Activated CD4-positive, alpha-beta memory T cell treated with anti-CD3 and anti-CD28 coated beads, Interleukin-2, amount 10 ng/mL, durations not matched to agents 7 days and 5 days (primary cell): ENCODE data around the gene MVP. TPM values are rescaled to one million over a fixed set of nuclear protein-coding genes. Genes with fewer than 3 reads are reported as not detected.
"Not testable (repeated sequence)": the region's sequence is repeated elsewhere in the genome, so short reads cannot be mapped to it uniquely, and the experiment has no call there.

Experiments
- CTCF ChIA-PET: fragments of 350-600 bp; sonication (Branson Sonifier 250); formaldehyde crosslinking; loops from one replicate; lab custom pipeline; 2021; ENCODE audit warnings: antibody characterized with exemption, inconsistent platforms; lab: Charles Lee
- POLR2A ChIA-PET: fragments of 350-600 bp; sonication (Branson Sonifier 250); formaldehyde crosslinking; loops from one replicate; lab custom pipeline; 2021; ENCODE audit warnings: antibody characterized with exemption; lab: Charles Lee
- DNase-seq: peaks from one replicate; pipeline ENCODE4 v3.0.0-alpha.2; 2020
- H3K27ac Mint-ChIP-seq: one replicate; pipeline ENCODE4 v1.8.0; 2021; ENCODE audit warnings: mild to moderate bottlenecking, mixed read lengths
- H3K27me3 Mint-ChIP-seq: one replicate; pipeline ENCODE4 v1.8.0; 2021; ENCODE audit warnings: mixed read lengths
- H3K36me3 Mint-ChIP-seq: one replicate; pipeline ENCODE4 v1.8.0; 2021; ENCODE audit warnings: low read depth, mixed read lengths
- H3K4me1 Mint-ChIP-seq: one replicate; pipeline ENCODE4 v1.8.0; 2021; ENCODE audit warnings: mixed read lengths
- H3K4me3 Mint-ChIP-seq: one replicate; pipeline ENCODE4 v1.8.0; 2021; ENCODE audit warnings: mild to moderate bottlenecking, mixed read lengths
- H3K9me3 Mint-ChIP-seq: one replicate; pipeline ENCODE4 v1.8.0; 2021; ENCODE audit warnings: mixed read lengths
- total RNA-seq, 2 experiments: library from RNA; stranded (reverse); gene quantifications; one replicate each; pipeline ENCODE4 v1.2.3, GENCODE V29; 2021

The MVP gene
- total RNA-seq, 2 experiments from 2014 or later, result 167 TPM

DNA sequence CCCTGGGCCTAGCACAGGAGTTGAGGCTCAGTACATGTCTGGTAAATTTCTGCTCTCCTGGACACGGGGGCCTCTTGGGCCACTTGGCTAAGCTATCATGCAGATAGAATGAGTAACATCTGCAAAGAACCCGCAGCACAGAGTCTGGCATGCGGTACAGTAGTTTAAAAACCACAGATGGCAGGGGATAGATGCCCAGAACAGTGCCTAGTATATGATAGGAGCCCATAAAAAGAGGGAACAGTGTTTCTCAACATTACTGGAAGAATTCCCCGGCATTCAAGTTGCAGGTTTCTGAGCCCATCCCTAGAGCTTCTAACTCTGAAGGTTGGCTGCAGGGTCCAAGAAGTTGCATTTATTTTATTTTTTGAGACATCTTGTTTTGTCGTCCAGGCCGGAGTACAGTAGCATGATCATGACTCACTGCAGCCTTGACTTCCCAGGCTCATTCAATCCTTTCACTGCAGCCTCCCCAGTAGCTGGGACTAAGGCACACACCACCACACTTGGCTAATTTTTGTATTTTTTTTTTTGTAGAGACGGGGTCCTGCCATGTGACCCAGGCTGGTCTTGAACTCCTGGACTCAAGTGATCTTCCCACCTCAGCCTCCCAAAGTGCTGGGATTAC is 37.0 kb downstream of the MVP start:
- H3K27me3 Mint-ChIP-seq, result no peaks in the 10 kb centered on the region
- H3K36me3 Mint-ChIP-seq, result peaks cover 24% of the 10 kb centered on the region
- no peak overlapping the region for H3K4me3 Mint-ChIP-seq
- H3K4me1 Mint-ChIP-seq, result peaks cover 17% of the 10 kb centered on the region
- no peak overlapping the region for H3K27ac Mint-ChIP-seq
- DNase-seq, result no peak
- POLR2A ChIA-PET, result interaction anchor here (1.2 to 1.8 kb wide), 2 partner anchors 9 to 155 kb away, joined by 4 to 5 read pairs; no protein-coding TSS in a partner anchor
- no peaks in the 10 kb centered on the region for H3K9me3 Mint-ChIP-seq
- CTCF ChIA-PET, result interaction anchor here (2.4 kb wide), 1 partner anchor 9 kb away, joined by 18 read pairs; no protein-coding TSS in a partner anchor

DNA sequence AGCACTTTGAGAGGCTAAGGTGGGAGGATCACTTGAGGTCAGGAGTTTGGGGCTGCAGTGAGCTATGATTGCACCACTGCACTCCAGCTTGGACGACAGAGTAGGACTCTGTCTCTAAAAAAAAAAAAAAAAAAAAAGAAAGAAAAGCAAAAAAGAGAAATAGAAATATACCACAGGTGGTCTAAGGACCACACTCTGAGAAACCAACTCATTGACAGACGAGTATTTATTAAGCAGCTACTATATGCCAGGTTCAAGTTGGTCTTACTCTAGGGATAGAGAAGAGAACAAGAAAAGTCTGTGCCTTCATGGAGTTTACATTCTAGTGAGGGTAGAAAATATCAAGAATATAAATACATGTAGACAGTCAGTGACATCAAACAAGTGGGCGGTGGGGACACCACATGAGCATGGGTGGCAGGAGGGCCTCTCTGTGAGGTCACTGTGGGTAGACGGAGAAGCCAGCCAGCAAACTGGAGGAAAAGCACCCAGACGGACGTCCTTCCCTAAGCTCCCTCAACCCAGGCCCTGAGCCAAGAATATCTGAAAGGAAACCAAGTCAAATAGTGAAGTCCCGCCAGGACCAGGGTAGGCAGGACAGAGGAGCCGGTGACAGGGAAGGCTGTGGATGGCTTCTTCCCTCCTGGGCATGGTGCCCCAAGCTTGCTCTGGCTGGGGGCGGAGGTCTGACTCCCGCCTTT is 38.0 kb downstream of the MVP start:
- H3K27ac Mint-ChIP-seq, result no peak overlapping the region

DNA sequence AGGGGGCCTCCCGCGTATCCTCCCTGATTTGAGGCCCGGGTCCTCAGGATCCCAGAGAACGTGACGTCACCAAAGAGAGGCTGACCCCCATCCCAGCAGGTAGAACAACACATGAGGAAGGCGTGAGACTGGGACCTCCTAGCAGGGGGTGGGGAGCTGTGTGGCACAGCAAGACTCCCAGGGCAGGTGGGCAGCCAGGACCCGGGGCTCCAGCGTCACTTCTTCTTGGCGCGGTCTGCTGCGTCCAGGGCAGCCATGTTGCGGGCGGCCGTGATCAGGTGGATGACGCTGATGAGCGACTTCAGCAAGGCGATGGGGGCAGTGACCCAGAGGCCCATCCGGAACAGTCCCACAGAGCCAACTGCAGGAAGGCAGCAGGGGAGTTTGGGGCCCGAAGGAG is 38.7 kb downstream of the MVP start:
- H3K27ac Mint-ChIP-seq, result no peak overlapping the region
- ChIA-PET CTCF (interaction anchor here (2.4 kb wide), 1 partner anchor 11 kb away, joined by 18 read pairs; no protein-coding TSS in a partner anchor), POLR2A (no interaction called here)
- no peaks in the 10 kb centered on the region for H3K9me3 Mint-ChIP-seq
- no peak for DNase-seq
- H3K4me1 Mint-ChIP-seq, result peaks cover 26% of the 10 kb centered on the region
- H3K27me3 Mint-ChIP-seq, result no peaks in the 10 kb centered on the region
- no peak overlapping the region for H3K4me3 Mint-ChIP-seq
- H3K36me3 Mint-ChIP-seq, result peaks cover 27% of the 10 kb centered on the region

More for the DNA sequence above, 38.0 kb downstream of the MVP start:
- Mint-ChIP-seq H3K27me3 (no peaks in the 10 kb centered on the region), H3K9me3 (no peaks in the 10 kb centered on the region), H3K4me1 (peaks cover 22% of the 10 kb centered on the region), H3K36me3 (peaks cover 27% of the 10 kb centered on the region), H3K4me3 (no peak overlapping the region)
- CTCF ChIA-PET, result interaction anchor here (2.4 kb wide), 1 partner anchor 10 kb away, joined by 18 read pairs; no protein-coding TSS in a partner anchor
- POLR2A ChIA-PET, result interaction anchor here (1.8 kb wide), 1 partner anchor 156 kb away, joined by 5 read pairs; no protein-coding TSS in a partner anchor
- no peak for DNase-seq

DNA sequence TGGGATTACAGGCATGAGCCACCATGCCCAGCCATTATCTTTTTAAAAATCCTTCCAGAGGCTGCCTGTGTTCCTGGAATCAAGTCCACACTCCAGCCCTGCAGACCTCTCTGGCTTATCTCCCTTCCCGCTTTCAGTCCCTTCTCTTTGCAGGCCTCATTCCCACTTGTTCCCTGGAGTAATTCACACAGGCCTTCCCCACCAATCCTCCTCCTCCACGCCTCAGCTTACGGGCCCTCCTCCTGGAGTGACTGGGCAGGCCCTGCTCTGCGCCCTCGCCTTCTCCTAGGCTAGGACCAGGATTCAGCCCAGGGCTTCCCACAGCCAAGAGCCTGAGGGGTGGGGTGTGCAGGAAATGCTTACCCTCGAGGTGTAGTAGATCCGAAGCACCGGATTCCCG is 40.0 kb downstream of the MVP start:
- POLR2A ChIA-PET, result no interaction called here
- Mint-ChIP-seq H3K9me3 (no peaks in the 10 kb centered on the region), H3K27ac (no peak overlapping the region), H3K36me3 (peaks cover 27% of the 10 kb centered on the region), H3K4me1 (peaks cover 27% of the 10 kb centered on the region), H3K4me3 (no peak overlapping the region), H3K27me3 (no peaks in the 10 kb centered on the region)
- CTCF ChIA-PET, result interaction anchor here (1.2 to 2.3 kb wide), 3 partner anchors 12 to 169 kb away, joined by 3 to 6 read pairs (median 4); no protein-coding TSS in a partner anchor
- no peak for DNase-seq

DNA sequence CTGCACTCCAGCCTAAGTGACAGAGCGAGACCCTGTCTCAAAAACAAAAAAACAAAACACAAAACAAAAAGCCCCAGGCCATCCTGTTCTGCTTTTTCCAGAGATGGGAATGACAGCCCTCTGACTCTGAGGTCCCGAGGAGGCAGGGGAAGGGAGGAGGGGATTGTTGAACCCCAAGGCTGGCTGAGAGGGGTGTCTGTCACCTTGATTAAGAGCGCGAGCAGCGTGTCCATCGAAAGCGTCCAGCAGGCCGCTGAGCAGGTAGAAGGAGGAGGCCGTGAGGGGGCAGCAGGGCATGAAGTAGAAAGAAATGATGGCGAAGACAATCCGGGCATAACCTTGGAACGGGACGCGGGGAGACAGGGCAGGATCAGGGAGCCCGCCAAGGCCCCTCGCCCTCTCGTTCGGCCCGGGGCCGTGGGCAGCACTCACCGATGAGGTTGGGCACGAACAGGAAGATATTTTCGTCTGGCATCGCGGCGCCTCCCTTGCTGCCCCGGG is 42.2 kb downstream of the MVP start:
- no peak for DNase-seq
- Mint-ChIP-seq H3K27ac (peak overlapping the region; percentile 80), H3K27me3 (peaks cover 2% of the 10 kb centered on the region)

DNA sequence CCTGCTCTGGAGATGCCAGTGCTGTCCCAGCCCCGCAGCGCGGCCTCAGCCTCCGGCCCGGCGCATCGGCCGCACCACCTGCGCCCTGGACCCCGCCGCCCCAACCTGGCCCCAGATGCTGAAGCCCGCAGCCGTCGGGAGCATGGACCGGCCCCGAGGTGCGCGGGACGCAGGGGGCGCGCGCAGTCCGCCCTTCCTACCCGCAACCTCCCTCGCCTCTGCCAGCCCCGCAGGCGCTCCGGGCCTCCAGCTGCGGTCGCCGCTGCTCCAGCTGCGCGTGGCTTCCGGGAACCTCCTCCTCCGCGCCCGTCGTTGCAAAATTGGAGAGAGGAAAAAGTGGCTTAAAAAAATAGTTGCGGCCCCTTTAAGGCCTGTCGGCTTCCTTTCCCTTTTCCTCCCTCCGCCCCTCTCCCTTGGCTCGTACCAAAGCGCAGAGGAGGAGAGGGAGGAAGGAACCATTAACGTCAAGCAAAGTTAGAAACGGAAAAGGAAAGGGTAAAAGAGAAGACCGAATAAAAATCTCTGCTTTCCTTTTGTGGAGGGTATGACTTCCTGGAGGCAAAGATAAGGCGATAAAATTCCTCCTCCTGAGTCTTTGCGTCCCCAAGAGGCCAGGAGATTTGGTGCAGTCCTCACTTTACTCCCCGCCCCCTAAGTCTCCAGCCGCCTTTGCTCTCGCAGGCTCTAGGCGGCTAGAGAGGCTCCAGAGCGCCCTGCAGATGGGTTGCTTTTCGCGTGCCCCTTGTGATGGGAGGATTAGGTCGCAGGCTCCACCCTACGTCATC is 42.8 kb downstream of the MVP start, which contains the start of gene CDIPT:
Gene CDIPT (minus strand): TSS at position 343 of the 785 bp plus-strand sequence. CDS start 369 bp downstream, outside the sequence.
- Mint-ChIP-seq H3K27me3 (peaks cover 2% of the 10 kb centered on the region), H3K27ac (peak within 1 kb of the TSS; percentile 98), H3K36me3 (peaks cover 27% of the 10 kb centered on the region), H3K4me1 (peaks cover 29% of the 10 kb centered on the region), H3K4me3 (peak within 1 kb of the TSS; percentile 95), H3K9me3 (no peaks in the 10 kb centered on the region)
- ChIA-PET POLR2A (interaction anchor here (1.0 to 1.8 kb wide), 8 partner anchors 11 to 202 kb away, joined by 3 to 5 read pairs (median 3); partner anchors contain the start of genes ALDOA, HIRIP3, MVP and TAOK2), CTCF (interaction anchor here (0.6 to 2.2 kb wide), 9 partner anchors 15 to 192 kb away, joined by 3 to 9 read pairs (median 4); partner anchors contain the start of genes INO80E, PAGR1, TAOK2 and TMEM219)
- peak; percentile 94 for DNase-seq

More for the DNA sequence above, 42.2 kb downstream of the MVP start:
- Mint-ChIP-seq H3K4me3 (peak overlapping the region; percentile 95), H3K36me3 (peaks cover 27% of the 10 kb centered on the region), H3K9me3 (no peaks in the 10 kb centered on the region), H3K4me1 (peaks cover 27% of the 10 kb centered on the region)
- POLR2A ChIA-PET, result interaction anchor here (1.2 to 1.8 kb wide), 2 partner anchors 133 to 203 kb away, joined by 3 to 5 read pairs; partner anchors contain the start of genes ALDOA and HIRIP3
- CTCF ChIA-PET, result interaction anchor here (0.6 to 2.3 kb wide), 4 partner anchors 14 to 170 kb away, joined by 3 to 9 read pairs (median 5); partner anchors contain the start of gene TAOK2

DNA sequence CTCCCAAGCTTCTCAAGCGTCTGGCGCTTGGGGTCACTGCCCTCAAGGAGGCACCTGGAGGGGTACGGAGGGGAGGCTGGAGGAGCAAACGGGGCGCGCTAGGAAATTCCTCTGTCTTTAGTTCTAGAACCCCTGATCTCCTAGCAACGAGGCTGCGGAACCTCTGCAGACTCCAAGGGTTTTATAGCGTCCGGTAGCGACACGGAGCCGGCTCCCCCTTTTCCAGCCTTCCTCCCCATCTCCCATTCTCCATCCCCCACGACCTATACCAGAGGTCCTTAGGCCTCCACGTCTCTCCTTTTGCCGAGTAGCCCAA is 43.4 kb downstream of the MVP start:
- Mint-ChIP-seq H3K27ac (peak overlapping the region; percentile 98), H3K27me3 (peaks cover 2% of the 10 kb centered on the region), H3K9me3 (no peaks in the 10 kb centered on the region), H3K4me1 (peaks cover 28% of the 10 kb centered on the region), H3K36me3 (peaks cover 24% of the 10 kb centered on the region), H3K4me3 (peak overlapping the region; percentile 95)
- POLR2A ChIA-PET, result interaction anchor here (1.0 to 1.5 kb wide), 6 partner anchors 11 to 130 kb away, joined by 3 to 5 read pairs (median 3); partner anchors contain the start of genes MVP, TAOK2 and TMEM219
- CTCF ChIA-PET, result interaction anchor here (0.6 to 2.2 kb wide), 8 partner anchors 15 to 191 kb away, joined by 3 to 9 read pairs (median 4); partner anchors contain the start of genes INO80E, PAGR1, TAOK2 and TMEM219
- DNase-seq, result no peak

DNA sequence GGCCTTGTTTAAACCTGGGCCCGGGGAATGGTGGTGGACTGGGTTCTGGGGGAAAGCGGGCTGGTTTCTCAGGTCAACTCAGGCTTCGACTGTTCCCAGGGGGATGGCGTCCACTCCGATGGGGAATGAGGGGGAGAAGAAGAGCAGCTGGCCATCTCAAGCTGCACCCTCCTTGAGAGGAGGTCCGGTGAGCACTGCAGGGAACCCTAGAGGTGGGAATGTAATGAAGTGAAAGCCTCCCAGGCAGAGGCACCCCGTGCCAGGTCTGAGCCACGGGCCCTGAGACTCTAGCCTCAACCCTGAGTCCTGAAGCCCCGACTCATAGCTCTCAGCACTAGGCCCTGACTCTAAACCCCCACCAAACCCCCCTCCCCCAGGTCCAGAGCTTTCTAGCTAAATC is 43.9 kb downstream of the MVP start:
- H3K27me3 Mint-ChIP-seq, result peaks cover 2% of the 10 kb centered on the region
- ChIA-PET POLR2A (interaction anchor here (0.8 to 1.5 kb wide), 3 partner anchors 9 to 56 kb away, joined by 3 read pairs; no protein-coding TSS in a partner anchor), CTCF (interaction anchor here (0.6 to 2.2 kb wide), 3 partner anchors 59 to 191 kb away, joined by 3 to 9 read pairs (median 4); partner anchors contain the start of gene TAOK2)
- DNase-seq, result no peak
- H3K4me3 Mint-ChIP-seq, result no peak overlapping the region
- H3K4me1 Mint-ChIP-seq, result peaks cover 28% of the 10 kb centered on the region
- no peaks in the 10 kb centered on the region for H3K9me3 Mint-ChIP-seq
- H3K36me3 Mint-ChIP-seq, result peaks cover 19% of the 10 kb centered on the region
- no peak overlapping the region for H3K27ac Mint-ChIP-seq

DNA sequence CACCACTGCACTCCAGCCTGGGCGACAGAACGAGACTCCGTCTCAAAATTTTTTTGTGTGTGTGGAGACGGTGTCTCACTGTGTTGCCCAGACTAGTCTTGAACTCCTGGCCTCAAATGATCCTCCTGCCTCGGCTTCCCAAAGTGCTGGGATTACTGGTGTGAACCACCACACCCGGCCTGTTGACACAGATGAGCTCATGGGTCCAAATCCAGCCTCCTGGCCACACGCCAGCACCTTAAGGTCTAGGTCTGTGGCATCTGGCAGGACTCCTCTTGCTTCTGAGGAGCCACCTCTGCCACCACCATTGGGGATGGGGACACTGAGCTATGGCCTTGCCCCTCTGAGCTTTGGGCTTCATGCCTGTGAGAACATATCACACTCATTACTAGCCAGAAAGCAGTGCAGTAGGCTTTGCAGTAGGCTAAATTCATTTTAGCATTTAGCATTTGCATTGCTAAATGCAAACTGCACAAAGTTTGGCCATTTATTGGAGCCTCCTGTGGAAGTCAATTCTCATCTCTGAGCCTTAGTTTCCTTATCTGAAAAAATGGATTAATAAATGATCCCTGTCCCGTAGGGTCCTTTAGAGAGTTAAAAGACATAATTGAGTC is 48.2 kb downstream of the MVP start:
- H3K9me3 Mint-ChIP-seq, result no peaks in the 10 kb centered on the region
- DNase-seq, result no peak
- ChIA-PET CTCF (interaction anchor here (0.8 kb wide), 1 partner anchor 20 kb away, joined by 3 read pairs; no protein-coding TSS in a partner anchor), POLR2A (no interaction called here)
- no peak overlapping the region for H3K4me3 Mint-ChIP-seq
- peaks cover 2% of the 10 kb centered on the region for H3K27me3 Mint-ChIP-seq
- peaks cover 5% of the 10 kb centered on the region for H3K4me1 Mint-ChIP-seq
- no peaks in the 10 kb centered on the region for H3K36me3 Mint-ChIP-seq
- no peak overlapping the region for H3K27ac Mint-ChIP-seq

DNA sequence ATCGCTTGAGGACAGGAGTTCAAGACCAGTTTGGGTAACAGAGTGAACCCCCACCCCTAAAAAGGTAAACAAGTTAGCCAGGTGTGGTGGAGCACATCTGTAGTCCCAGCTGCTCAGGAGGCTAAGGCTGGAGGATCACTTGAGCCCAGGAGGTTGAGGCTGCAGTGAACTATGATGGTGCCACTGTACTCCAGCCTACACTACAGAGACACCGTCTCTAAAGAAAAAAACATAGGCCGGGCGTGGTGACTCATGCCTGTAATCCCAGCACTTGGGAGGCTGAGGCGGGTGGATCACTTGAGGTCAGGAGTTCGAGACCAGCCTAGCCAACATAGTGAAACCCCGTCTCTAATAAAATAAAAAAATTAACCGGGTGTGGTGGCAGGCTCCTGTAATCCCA is 48.8 kb downstream of the MVP start:
- CTCF ChIA-PET, DNase-seq: not testable (repeated sequence)

DNA sequence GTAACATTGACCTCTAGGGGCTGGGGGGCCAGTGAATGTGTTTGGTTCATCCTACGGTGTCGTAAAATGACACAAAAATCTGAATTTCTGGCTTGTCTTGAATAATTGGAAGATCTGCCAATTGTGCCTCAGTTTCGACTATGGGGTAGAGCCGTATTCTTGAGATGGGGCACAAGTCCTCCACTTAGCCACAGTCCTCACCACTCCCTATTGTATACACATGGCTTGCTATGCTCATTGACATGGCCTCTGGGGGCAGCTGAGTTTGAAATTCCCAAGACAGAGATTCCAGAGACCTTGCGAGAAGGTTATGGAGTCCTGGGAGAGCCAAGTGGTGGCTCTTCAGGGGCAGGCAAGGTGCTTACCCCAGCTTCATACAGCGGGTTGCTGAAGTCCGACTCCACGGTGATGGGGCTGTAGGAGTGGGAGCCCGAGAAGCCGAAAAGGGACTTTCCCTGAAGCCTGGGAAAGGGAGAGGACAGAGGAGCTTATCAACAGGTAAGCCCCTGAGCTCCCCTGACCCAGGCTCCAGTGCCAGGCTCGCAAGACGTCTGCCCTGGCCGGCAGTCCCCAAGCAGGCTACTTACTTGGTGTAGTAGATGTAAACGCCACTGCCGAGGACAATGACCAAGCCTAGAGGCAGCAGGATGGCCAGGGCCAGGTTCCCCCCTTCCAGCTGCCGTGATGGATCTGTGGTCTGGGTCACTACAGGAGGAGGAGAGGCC is 51.7 kb downstream of the MVP start:
- no peak for DNase-seq
- Mint-ChIP-seq H3K4me3 (no peak overlapping the region), H3K4me1 (peaks cover 10% of the 10 kb centered on the region), H3K9me3 (no peaks in the 10 kb centered on the region), H3K36me3 (no peaks in the 10 kb centered on the region), H3K27me3 (peaks cover 12% of the 10 kb centered on the region), H3K27ac (no peak overlapping the region)
- ChIA-PET CTCF (no interaction called here), POLR2A (interaction anchor here (1.2 kb wide), 1 partner anchor 122 kb away, joined by 3 read pairs; no protein-coding TSS in a partner anchor)

More for the DNA sequence above, 48.8 kb downstream of the MVP start:
- H3K9me3 Mint-ChIP-seq, H3K4me1 Mint-ChIP-seq, H3K27ac Mint-ChIP-seq, POLR2A ChIA-PET, H3K4me3 Mint-ChIP-seq, H3K36me3 Mint-ChIP-seq, H3K27me3 Mint-ChIP-seq: not testable (repeated sequence)
